GM12878 (cell line): ENCODE measurements around the gene REM2. TPM values are rescaled to one million over a fixed set of nuclear protein-coding genes. Genes with fewer than 3 reads are reported as not detected.
A peak's percentile ranks its signal among the peaks of the same experiment; 100 is the strongest.

Experiments used
- ATF7 ChIP-seq: fragments of 450-650 bp; IDR thresholded peaks from 2 replicates; pipeline ENCODE4 v1.6.1; 2016; ENCODE audit warnings: low read depth, mild to moderate bottlenecking
- BACH1 ChIP-seq: fragments of 450-650 bp; IDR thresholded peaks from 2 replicates; pipeline ENCODE4 v1.6.1; 2017; ENCODE audit warnings: mild to moderate bottlenecking, borderline replicate concordance
- CBFB ChIP-seq: IDR thresholded peaks from 2 replicates; pipeline ENCODE4 v1.6.1; 2016; ENCODE audit warnings: antibody characterized with exemption, low read depth
- CHD2 ChIP-seq: IDR thresholded peaks from 2 replicates; pipeline ENCODE4 v1.6.1; 2011; ENCODE audit warnings: low read depth, low read length, improper control_type of control experiment, borderline replicate concordance
- DPF2 ChIP-seq: fragments of 450-650 bp; IDR thresholded peaks from 2 replicates; pipeline ENCODE4 v1.6.1; 2017; ENCODE audit warnings: mild to moderate bottlenecking
- FOS ChIP-seq: IDR thresholded peaks from 3 replicates; pipeline ENCODE4 v1.6.1; 2011; ENCODE audit warnings: borderline replicate concordance; ENCODE audit not compliant: insufficient read length; ENCODE audit errors: extremely low read depth
- GATAD2B ChIP-seq: fragments of 450-650 bp; conservative IDR thresholded peaks from 2 replicates; pipeline ENCODE4 v1.6.1; 2017; ENCODE audit warnings: low read depth, mild to moderate bottlenecking, moderate library complexity
- LARP7 ChIP-seq: fragments of 450-650 bp; IDR thresholded peaks from 2 replicates; pipeline ENCODE4 v1.6.1; 2017; ENCODE audit warnings: mild to moderate bottlenecking
- NFYB ChIP-seq: IDR thresholded peaks from 2 replicates; pipeline ENCODE4 v1.6.1; 2011; ENCODE audit warnings: low read depth, mild to moderate bottlenecking, low read length, improper control_type of control experiment, moderate library complexity; ENCODE audit not compliant: insufficient read depth
- NR2C1 ChIP-seq: fragments of 450-650 bp; IDR thresholded peaks from 2 replicates; pipeline ENCODE4 v1.6.1; 2017; ENCODE audit warnings: antibody characterized with exemption, mild to moderate bottlenecking, moderate library complexity
- NR2F1 ChIP-seq: fragments of 450-650 bp; conservative IDR thresholded peaks from 2 replicates; pipeline ENCODE4 v1.6.1; 2017; ENCODE audit warnings: mild to moderate bottlenecking
- PAX8 ChIP-seq: fragments of 450-650 bp; IDR thresholded peaks from 2 replicates; pipeline ENCODE4 v1.6.1; 2017; ENCODE audit warnings: mild to moderate bottlenecking, moderate library complexity
- PML ChIP-seq: IDR thresholded peaks from 2 replicates; pipeline ENCODE4 v1.6.1; 2012; ENCODE audit warnings: low read length, inconsistent platforms
- POLR2A ChIP-seq: IDR thresholded peaks from 2 replicates; pipeline ENCODE4 v1.6.1; 2011; ENCODE audit warnings: low read depth, mild to moderate bottlenecking, low read length
- POLR2AphosphoS2 ChIP-seq: IDR thresholded peaks from 2 replicates; pipeline ENCODE4 v1.6.1; 2011; ENCODE audit warnings: low read depth, mild to moderate bottlenecking, low read length, improper control_type of control experiment, moderate library complexity
- RB1 ChIP-seq: fragments of 450-650 bp; formaldehyde crosslinking; IDR thresholded peaks from 2 replicates; pipeline ENCODE4 v1.6.1; 2017; ENCODE audit warnings: mild to moderate bottlenecking, borderline replicate concordance
- RELA ChIP-seq: fragments of 450-650 bp; IDR thresholded peaks from 2 replicates; pipeline ENCODE4 v1.8.0; 2014; ENCODE audit warnings: borderline replicate concordance; ENCODE audit not compliant: partially characterized antibody
- SIX5 ChIP-seq: IDR thresholded peaks from 2 replicates; pipeline ENCODE4 v1.6.1; 2011; ENCODE audit warnings: mild to moderate bottlenecking, low read depth, low read length, moderate library complexity; ENCODE audit not compliant: severe bottlenecking
- SMARCA5 ChIP-seq: fragments of 450-650 bp; IDR thresholded peaks from 2 replicates; pipeline ENCODE4 v1.6.1; 2017; ENCODE audit warnings: mild to moderate bottlenecking
- SRF ChIP-seq, 2 experiments: IDR thresholded peaks; 2 replicates each; pipeline ENCODE4 v1.6.1; 2011; ENCODE audit warnings: low read depth in 2 of 2, low read length in 2 of 2, mild to moderate bottlenecking in 1 of 2, moderate library complexity in 1 of 2
- STAT1 ChIP-seq: fragments of 450-650 bp; conservative IDR thresholded peaks from 2 replicates; pipeline ENCODE4 v1.6.1; 2014; ENCODE audit warnings: antibody characterized with exemption, mild to moderate bottlenecking
- YY1 ChIP-seq: IDR thresholded peaks from 2 replicates; pipeline ENCODE4 v1.6.1; 2011; ENCODE audit warnings: low read depth, mild to moderate bottlenecking, low read length
- polyA plus RNA-seq, 11 experiments: library from polyadenylated mRNA; depleted of rRNA in 4 of 11; unstranded in 6 of 11; stranded (reverse) in 5 of 11; fragments of >200 nt; fragmentation: Nextera tagmentation in 4 of 11; fragmentation: Illumina TruSeq in 1 of 11; extraction: Ambion mirVana in 4 of 11; extraction: Trizol in 1 of 11; gene quantifications; 1 replicate in 1 of 11; 2 replicates in 10 of 11; pipeline versions ENCODE4 v1.2.1 to v1.2.3, GENCODE V29; 2011 to 2016; ENCODE audit warnings: inconsistent platforms in 2 of 11, missing spikeins in 2 of 11, low read depth in 1 of 11
- total RNA-seq, 4 experiments: library from RNA; depleted of rRNA in 3 of 4; stranded (reverse); fragments of >200 nt in 3 of 4; fragmentation: Illumina TruSeq in 1 of 4; extraction: Trizol in 1 of 4; gene quantifications; 2 replicates each; pipeline versions ENCODE4 v1.2.1 to v1.2.3, GENCODE V29; 2013 to 2021
- TF ChIP-seq, protein P1 (sequence below): fragments of 450-650 bp; IDR thresholded peaks from 2 replicates; pipeline ENCODE4 v1.6.1; 2017; ENCODE audit warnings: low read depth, mild to moderate bottlenecking, moderate library complexity
- TF ChIP-seq, protein P2 (sequence below): fragments of 450-650 bp; IDR thresholded peaks from 2 replicates; pipeline ENCODE4 v1.6.1; 2014; ENCODE audit warnings: mild to moderate bottlenecking
- TF ChIP-seq, protein P3 (sequence below): fragments of 450-650 bp; conservative IDR thresholded peaks from 2 replicates; pipeline ENCODE4 v1.6.1; 2017; ENCODE audit warnings: mild to moderate bottlenecking, moderate library complexity
- TF ChIP-seq, protein P4 (sequence below): fragments of 150-350 bp; IDR thresholded peaks from 2 replicates; pipeline ENCODE4 v1.6.1; 2014; ENCODE audit warnings: mild to moderate bottlenecking, low read depth, low read length

The REM2 gene
- total and polyA plus RNA-seq, 10 of the 15 experiments (the other 5 are each of a cell fraction or from before 2014, with no cell fraction given), result 0.27 to 1.5 (median 0.83) TPM

DNA sequence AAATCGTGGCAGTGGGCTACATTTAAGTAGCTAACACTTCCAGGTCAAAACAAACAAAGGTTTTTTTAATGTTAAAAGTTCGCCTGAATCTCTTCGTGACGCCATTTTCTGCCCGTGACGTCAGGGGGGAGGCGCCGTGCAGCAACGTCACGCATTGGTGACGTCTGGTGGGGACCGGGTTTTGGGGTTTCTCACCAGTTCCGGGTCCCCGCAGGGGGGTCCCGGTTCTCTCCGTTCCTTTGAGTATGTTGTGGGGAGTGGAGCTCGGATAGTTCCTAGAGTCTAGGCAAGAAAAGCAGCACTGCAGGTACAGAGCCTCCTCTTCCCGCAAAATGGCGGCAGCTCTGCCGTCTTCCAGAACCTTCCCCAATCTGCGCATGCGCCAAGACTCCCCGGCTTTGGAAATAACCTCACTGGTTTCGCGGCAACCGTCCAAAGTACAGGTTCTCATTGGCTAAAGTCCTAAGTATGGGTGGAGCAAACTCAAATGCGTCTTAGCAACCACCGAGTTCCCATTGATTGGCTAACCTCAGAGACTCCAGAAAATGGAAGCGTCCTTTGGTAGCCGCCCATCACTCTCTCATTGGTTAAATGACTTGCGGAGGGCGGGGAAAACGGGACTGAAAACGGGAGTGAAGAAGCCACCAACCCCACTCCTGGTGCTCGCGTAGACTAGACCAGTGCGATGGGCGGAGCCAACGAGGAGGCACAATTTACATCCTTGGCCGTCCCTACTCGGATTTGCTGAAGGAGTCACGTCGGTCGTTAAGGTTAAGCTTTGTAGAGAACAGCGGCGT lies 36.0 kb downstream of the REM2 start, which contains the start of gene RBM23 (continued):
- TF ChIP-seq, protein P1, sequence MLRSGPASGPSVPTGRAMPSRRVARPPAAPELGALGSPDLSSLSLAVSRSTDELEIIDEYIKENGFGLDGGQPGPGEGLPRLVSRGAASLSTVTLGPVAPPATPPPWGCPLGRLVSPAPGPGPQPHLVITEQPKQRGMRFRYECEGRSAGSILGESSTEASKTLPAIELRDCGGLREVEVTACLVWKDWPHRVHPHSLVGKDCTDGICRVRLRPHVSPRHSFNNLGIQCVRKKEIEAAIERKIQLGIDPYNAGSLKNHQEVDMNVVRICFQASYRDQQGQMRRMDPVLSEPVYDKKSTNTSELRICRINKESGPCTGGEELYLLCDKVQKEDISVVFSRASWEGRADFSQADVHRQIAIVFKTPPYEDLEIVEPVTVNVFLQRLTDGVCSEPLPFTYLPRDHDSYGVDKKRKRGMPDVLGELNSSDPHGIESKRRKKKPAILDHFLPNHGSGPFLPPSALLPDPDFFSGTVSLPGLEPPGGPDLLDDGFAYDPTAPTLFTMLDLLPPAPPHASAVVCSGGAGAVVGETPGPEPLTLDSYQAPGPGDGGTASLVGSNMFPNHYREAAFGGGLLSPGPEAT, result peak; percentile 71
- TF ChIP-seq NR2F1 (peak; percentile 72), PML (peak; percentile 95), LARP7 (peak; percentile 75; the same call in 1 of the 2 replicates), PAX8 (0 out of 2 replicates have a peak, but pooled peaks have one; percentile 93), POLR2AphosphoS2 (peak; percentile 50; the same call in 1 of the 2 replicates), BACH1 (no peak), RB1 (peak; percentile 73; the same call in 1 of the 2 replicates), SIX5 (no peak), DPF2 (0 out of 2 replicates have a peak, but pooled peaks have one; percentile 40), NR2C1 (peak; percentile 81), ATF7 (peak; percentile 97), YY1 (peak; percentile 98), CHD2 (peak; percentile 64; the same call in 1 of the 2 replicates), FOS (peak; percentile 19), SRF (IDR thresholded peaks at IDR 0.05; ENCODE audit: low read depth in 2 of 2, low read length in 2 of 2) (no peak), CBFB (peak; percentile 26; the same call in 1 of the 2 replicates), POLR2A (peak; percentile 87), NFYB (peak; percentile 99), RELA (peak; percentile 46), GATAD2B (peak; percentile 78), STAT1 (peak; percentile 90; the same call in 1 of the 2 replicates), SMARCA5 (no peak; the same call in 1 of the 2 replicates)
- TF ChIP-seq, protein P2, sequence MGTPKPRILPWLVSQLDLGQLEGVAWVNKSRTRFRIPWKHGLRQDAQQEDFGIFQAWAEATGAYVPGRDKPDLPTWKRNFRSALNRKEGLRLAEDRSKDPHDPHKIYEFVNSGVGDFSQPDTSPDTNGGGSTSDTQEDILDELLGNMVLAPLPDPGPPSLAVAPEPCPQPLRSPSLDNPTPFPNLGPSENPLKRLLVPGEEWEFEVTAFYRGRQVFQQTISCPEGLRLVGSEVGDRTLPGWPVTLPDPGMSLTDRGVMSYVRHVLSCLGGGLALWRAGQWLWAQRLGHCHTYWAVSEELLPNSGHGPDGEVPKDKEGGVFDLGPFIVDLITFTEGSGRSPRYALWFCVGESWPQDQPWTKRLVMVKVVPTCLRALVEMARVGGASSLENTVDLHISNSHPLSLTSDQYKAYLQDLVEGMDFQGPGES, result 0 out of 2 replicates have a peak, but pooled peaks have one; percentile 54
- TF ChIP-seq, protein P3, sequence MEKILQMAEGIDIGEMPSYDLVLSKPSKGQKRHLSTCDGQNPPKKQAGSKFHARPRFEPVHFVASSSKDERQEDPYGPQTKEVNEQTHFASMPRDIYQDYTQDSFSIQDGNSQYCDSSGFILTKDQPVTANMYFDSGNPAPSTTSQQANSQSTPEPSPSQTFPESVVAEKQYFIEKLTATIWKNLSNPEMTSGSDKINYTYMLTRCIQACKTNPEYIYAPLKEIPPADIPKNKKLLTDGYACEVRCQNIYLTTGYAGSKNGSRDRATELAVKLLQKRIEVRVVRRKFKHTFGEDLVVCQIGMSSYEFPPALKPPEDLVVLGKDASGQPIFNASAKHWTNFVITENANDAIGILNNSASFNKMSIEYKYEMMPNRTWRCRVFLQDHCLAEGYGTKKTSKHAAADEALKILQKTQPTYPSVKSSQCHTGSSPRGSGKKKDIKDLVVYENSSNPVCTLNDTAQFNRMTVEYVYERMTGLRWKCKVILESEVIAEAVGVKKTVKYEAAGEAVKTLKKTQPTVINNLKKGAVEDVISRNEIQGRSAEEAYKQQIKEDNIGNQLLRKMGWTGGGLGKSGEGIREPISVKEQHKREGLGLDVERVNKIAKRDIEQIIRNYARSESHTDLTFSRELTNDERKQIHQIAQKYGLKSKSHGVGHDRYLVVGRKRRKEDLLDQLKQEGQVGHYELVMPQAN, result peak; percentile 72
- TF ChIP-seq, protein P4, sequence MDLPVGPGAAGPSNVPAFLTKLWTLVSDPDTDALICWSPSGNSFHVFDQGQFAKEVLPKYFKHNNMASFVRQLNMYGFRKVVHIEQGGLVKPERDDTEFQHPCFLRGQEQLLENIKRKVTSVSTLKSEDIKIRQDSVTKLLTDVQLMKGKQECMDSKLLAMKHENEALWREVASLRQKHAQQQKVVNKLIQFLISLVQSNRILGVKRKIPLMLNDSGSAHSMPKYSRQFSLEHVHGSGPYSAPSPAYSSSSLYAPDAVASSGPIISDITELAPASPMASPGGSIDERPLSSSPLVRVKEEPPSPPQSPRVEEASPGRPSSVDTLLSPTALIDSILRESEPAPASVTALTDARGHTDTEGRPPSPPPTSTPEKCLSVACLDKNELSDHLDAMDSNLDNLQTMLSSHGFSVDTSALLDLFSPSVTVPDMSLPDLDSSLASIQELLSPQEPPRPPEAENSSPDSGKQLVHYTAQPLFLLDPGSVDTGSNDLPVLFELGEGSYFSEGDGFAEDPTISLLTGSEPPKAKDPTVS, result peak; percentile 95
